Activated CD4-positive, alpha-beta T cell treated with anti-CD3 and anti-CD28 coated beads, Interleukin-2, amount 50 U/mL, for 16 hours (primary cell): ENCODE results near the gene PDE11A.
"Not testable (repeated sequence)": the region's sequence is repeated elsewhere in the genome, so short reads cannot be mapped to it uniquely, and the experiment has no call there.

Experiments
- DNase-seq: peaks from one replicate; pipeline ENCODE4 v3.0.0-alpha.2; 2020

PDE11A gene

GRCh38 chr2:177881921-177882320 is 190.7 kb downstream of the PDE11A start:
- DNase-seq, result no peak

GRCh38 chr2:177881008-177881747 is 191.4 kb downstream of the PDE11A start:
- DNase-seq, result no peak

- no peak for DNase-seq
Measured at GRCh38 chr2:177880285-177880684, 192.3 kb downstream of the PDE11A start.

GRCh38 chr2:177876950-177877349 is 195.6 kb downstream of the PDE11A start:
- no peak for DNase-seq

GRCh38 chr2:177874686-177875085 is 197.9 kb downstream of the PDE11A start:
- no peak for DNase-seq

- no peak for DNase-seq
Measured at GRCh38 chr2:177873915-177874314, 198.7 kb downstream of the PDE11A start.

- no peak for DNase-seq
Measured at GRCh38 chr2:177872286-177872685, 200.3 kb downstream of the PDE11A start.

GRCh38 chr2:177869912-177870311 is 202.7 kb downstream of the PDE11A start:
- no peak for DNase-seq

GRCh38 chr2:177869209-177869608 is 203.4 kb downstream of the PDE11A start:
- no peak for DNase-seq

GRCh38 chr2:177868806-177869205 is 203.8 kb downstream of the PDE11A start:
- DNase-seq, result no peak

GRCh38 chr2:177857538-177857937 is 215.0 kb downstream of the PDE11A start:
- DNase-seq, result no peak

- DNase-seq, result no peak
Measured at GRCh38 chr2:177852389-177852788, 220.2 kb downstream of the PDE11A start.

- no peak for DNase-seq
Measured at GRCh38 chr2:177843188-177843587, 229.4 kb downstream of the PDE11A start.

- DNase-seq, result no peak
Measured at GRCh38 chr2:177842243-177842642, 230.3 kb downstream of the PDE11A start.

- DNase-seq, result not testable (repeated sequence)
Measured at GRCh38 chr2:177835418-177836204, 237.0 kb downstream of the PDE11A start.

- DNase-seq, result no peak
Measured at GRCh38 chr2:177832611-177833433, 239.8 kb downstream of the PDE11A start.

GRCh38 chr2:177830881-177831386 is 241.6 kb downstream of the PDE11A start:
- no peak for DNase-seq

GRCh38 chr2:177828557-177828956 is 244.0 kb downstream of the PDE11A start:
- no peak for DNase-seq

- no peak for DNase-seq
Measured at GRCh38 chr2:177826897-177827296, 245.7 kb downstream of the PDE11A start.

- DNase-seq, result no peak
Measured at GRCh38 chr2:177822941-177823340, 249.6 kb downstream of the PDE11A start.

GRCh38 chr2:177818412-177818811 is 254.2 kb downstream of the PDE11A start:
- no peak for DNase-seq

GRCh38 chr2:177817300-177817699 is 255.3 kb downstream of the PDE11A start:
- DNase-seq, result no peak

GRCh38 chr2:177816766-177817165 is 255.8 kb downstream of the PDE11A start:
- no peak for DNase-seq
